Activated CD4-positive, alpha-beta T cell treated with anti-CD3 and anti-CD28 coated beads for 24 hours (primary cell): ENCODE data around the gene ATRNL1.

Experiments
- DNase-seq, 2 donors: peaks; one replicate each; pipeline ENCODE4 v3.0.0-alpha.2; 2020; ENCODE audit warnings: low read depth in 2 of 2

Gene ATRNL1

DNA sequence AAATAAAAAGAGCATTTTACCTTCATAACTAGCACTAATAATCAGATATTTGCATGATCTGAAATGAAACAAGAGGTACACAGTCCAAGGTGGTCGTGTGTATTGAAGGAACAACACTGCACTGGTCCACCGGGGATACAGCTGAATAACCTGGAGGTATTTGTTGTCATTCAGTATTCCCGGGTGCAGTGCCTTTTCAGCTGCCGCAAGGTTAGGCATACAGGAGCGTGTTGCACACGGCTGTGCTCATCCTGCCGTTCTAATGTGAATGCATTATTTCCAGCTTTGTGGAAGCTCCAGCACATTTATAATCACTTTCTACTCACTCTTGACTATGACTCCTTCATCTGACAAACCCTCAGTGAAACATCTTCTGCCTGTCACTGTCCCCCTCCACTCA is 802.0 kb downstream of the ATRNL1 start:
- no peak for DNase-seq

DNA sequence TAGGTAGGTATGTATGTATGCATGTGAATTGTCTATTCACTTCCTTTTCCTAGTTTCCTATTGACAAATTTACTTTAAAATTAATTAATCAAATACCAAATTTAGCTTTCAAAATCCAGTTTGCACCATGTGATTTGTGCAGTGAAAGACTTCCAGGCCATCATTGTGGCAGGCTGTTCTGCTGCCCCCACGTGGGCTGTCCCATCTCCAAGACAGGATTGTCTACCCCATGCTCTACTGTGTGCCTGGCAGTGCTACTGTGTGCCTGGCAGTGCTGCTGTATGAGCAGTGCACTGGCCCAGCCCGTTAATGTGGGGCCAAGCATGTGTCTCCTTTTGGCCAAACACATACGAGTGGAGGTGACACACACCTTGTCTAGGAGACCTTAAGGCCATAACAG is 805.1 kb downstream of the ATRNL1 start:
- no peak for DNase-seq

DNA sequence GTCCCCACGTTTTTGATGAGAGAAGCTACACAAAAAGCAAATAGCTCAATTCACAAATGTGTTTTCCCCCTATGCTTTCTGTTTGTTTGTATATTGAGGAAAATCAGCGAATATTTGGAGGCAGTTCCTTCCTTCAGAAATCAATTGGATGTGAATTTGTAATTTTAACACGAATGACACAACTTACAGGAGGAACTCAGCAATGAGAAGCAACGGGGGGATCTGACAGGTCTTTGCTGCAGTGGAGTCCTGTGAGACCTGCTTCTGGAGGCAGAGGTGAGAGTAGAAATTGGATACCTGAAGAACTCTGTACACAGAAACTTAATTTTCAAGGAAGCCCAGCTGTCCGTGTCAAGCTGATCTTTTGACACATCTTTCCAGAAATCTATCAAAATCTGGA is 809.4 kb downstream of the ATRNL1 start:
- no peak for DNase-seq

DNA sequence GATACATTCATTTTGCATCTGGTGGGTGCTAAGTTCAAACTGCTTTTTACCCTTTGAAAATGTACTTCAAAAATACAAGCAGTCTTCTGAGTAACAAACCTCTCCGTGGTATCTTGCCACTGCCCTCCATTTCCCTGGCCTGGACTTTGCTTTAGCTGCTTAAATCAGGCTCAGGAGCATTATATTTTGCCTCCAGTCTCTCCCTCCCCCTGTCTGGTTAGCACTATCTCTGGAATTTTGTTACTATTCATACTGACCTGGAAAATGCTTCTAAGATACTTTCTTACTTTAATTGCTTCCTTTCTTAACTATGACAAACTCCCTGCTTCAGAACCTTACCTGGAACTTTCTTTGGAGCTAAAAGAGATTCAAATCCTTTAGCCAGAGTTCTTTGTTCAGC is 810.0 kb downstream of the ATRNL1 start:
- DNase-seq: no peak

DNA sequence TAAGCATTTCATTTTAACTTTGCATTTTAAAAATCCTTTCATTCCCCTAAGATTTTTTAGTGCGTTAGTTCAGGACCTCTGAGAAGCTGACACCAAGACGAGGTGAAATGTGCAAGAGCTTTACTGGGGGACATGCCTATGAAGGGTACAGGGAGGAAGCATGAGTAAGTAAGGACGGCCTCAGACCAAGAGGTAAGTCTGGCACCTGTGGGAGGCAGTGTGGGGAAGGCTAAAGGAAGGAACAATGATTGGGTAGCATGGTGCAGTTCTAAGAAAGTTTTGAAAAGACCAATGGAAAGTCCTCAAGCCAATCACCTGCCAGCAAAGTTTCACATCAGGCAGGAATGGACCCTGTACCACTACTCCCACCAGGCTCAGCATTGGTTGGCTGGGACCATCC is 810.7 kb downstream of the ATRNL1 start:
- DNase-seq: no peak

DNA sequence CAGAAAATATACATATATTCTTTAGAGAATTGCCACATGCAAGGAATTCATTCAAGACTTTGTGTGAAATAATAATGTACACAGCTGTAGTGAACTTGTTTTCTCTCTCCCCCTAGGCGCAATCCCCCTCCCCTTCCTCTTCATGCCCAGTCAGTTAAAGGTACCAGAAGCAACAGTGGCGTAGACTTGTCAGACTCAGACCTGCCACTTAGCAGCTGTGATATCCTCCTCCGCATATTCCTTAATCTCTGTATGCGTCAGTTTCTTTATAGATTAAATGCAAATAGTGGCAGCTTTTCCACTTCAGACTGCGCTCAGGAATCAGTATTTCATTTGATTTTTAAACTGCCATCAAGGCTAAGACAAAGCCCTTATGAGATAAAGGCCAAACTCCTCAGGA is 815.9 kb downstream of the ATRNL1 start:
- no peak for DNase-seq

DNA sequence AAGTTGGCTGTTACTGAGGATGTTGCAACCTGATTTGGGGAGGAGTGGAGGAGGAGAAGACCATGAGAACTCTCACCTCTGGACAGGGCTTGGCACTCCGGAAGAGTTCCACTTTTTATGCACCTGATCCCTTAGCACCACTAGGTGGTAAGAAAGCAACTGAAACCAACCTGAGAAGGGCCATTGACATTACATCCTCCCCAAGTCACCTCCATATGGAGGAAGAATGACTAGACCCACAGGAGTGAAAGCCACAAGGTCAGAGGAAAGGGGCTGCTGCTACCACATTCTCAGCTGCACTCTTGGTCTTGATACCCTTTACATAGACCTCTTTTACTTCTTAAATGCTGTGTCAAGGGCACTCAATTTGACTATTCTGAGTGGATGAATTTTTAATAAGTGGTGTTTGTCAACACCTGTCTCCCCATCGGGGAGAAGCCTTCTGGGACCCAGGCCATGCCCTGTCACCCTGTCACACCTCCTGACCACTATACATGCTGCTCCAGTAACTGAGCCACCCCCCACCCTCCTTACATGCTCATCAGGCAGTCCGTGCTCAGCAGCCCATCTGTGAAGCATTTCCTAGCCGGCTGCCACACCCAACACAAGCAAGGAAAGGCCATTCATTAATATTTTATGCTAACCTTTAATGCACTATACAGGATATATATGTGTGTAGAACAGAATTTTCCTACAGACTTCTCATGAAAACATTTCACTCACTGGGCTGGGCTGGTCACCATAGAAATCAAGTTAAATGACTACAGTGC is 817.0 kb downstream of the ATRNL1 start:
- no peak for DNase-seq

DNA sequence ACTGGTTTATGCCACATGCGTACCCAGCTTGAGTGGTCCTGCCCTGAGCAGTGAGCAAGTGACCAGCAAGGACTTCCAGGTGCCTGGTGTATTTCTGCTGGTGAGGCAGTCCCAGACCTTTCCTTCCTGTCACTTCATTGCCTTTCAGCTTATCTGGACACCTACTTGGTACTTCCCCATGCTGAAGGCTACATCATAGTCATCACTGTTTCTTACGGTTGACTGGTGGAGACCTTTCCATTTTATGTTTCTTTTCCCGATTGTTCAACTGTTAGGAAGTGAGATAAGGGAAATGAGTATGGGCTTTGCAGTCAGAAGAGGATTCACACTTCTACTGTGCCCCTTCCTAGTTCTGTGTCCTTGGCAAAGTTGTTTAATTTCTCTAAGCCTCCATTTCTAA is 821.3 kb downstream of the ATRNL1 start:
- no peak for DNase-seq

DNA sequence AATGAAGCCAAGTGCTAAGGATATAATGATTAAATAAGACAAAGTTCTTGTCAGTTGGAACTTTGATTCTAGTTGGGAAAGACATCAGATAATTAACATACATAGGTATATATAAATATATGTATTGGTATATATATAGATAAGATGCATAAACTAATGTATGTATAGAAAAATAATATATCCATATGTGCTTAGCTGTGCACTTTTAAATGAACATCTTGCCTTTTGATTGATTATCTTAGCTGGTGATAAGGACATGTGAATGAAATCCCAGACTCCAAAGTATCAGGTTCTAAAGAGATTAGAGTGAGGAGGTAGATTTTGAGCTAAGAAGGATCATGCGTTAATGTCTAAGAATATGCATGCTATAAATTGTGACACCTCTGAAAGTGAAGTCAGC is 822.3 kb downstream of the ATRNL1 start:
- no peak for DNase-seq

DNA sequence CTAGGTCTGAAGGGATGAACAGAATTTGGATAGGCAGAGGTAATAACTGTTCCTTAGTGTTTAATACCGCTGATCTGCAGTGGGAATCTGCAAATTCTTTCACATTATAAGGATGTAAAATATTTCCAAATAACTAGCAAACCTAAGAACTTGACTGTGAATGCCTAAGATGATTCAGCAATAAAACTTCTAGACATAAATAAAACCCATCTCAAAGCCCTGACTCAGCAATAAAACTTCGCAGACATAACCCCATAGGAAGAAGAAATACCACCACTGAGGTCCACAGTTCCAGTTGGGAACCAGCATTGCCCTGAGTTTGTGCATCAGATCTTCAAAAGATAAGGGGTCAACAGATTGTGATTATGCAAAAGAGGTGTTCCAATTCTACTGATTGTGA is 825.6 kb downstream of the ATRNL1 start:
- no peak for DNase-seq

DNA sequence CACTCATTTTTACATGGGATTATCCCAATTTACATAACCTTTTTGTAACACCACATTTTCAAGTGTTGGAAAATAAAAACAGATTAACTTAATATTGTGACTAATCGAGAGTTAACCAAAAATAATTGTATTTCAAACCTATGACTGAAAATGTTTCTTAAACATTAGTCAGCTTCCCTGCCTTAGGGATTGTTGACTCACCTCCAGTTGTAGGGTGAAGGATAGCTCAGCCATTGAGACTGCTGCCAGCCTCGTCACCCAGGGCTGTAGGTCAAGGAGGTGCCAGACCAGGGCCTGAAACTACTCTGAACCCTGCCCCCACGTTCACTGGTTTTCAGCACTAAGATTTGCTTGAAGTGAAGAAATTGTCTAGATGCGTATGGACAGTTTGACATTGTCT is 828.6 kb downstream of the ATRNL1 start:
- no peak for DNase-seq

DNA sequence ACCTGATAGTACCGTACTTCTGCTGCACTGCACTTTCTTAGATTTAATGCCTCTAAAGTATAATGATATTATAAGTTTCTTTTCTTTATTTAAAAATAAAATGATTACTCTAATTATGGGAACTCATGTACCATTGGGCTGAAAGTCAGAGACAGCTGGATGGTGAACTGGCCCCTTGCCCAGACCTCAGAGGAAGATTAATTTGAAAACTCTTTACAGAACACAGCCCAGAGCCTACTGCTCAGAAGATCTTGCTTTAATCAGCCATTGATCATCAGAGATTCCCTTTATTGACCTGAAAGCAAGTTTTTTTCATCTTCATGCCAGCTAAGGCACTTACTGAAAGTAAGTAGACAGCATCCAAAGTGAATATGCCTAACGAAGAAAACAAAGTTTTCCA is 838.1 kb downstream of the ATRNL1 start:
- no peak for DNase-seq

DNA sequence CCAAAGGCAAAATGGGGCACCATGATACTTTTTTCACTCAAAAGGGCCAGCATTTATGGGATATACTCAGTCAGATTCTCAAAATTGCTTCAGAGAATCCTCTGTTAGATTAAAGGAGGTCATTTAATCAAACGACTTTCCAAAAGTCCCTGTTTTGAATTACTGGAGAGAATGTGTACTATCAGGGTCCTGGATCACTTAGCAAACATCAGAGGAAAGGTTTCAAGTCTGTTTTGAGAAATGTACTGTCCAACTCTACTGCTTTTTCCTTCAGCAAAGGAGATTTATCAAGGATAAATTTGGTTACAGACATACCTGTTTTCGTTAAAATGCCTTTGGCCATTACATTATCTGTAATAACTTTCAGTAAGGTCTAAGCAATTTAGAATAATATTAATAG is 838.9 kb downstream of the ATRNL1 start:
- no peak for DNase-seq

DNA sequence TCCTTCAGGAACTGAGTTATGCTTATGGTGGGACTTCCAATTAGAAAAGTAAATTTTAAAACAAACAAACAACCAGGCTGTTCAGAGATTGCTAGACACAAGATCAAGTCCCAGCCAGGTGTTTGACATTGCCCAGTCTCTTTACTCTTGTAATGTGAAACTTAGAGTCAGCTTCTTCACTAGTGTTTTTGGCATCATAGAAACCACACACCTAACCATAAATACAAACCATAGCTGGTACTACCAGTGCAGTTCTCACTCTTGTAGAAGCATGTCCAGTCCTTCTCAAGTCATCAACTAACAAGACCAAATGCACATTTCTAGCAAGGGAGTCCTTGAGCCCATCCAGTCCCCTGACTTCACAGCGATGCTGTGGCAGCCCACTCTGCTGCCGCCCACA is 839.9 kb downstream of the ATRNL1 start:
- DNase-seq: no peak

DNA sequence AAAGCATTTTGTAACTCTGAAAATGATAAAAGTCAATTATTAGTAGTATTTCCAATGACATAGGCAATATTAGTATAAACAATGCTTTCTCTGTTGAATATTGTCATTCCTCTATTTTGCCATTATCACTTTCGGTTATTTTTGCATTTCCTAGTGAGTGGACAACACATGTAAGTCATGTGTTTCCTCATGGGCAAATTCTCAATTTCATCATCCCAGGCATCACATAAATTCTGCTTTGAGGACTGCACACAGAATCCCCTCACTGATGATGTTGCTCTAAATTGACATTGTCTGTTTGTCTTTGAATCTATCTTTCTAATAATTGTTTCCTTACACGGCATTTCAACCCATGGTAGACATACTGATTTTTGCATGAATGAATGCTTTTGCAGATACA is 842.6 kb downstream of the ATRNL1 start:
- no peak for DNase-seq

DNA sequence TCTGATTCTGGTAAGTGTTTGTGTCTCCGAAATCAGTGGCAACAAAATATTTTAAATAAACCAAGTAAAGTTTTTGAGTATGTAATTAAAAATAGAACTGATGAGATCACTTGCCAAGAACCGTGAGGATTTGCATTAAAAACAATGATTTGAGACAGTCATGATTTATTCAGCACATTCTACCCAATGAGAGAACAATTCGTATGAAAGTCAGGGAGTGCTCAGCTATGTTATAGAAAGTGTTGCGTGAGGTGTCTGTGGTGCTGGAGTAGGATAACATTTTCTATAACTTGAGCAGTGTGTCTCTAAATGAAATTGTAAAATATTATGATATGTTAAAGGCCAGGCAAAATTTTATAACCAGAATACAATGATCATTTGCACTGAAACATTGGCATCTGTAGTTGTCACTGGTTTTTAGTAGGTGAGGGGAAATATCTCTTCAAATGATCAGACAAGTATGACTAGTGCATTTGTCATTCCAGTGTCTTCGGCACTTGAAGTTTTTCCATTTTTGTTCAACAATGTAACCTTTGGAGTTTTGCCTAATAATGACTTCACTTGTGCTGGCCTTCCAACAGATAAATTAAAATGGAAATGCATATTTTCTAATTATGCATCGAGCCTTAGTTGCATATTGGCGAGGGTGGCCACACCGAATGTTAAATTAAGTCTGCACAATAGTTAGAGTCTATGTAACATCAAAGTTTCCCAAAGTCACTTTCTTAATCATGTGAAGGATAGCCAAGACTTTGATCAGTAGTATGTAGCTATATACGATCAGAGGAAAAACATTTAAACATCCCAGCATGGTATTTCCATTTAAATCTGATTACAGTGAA is 844.0 kb downstream of the ATRNL1 start:
- no peak for DNase-seq

DNA sequence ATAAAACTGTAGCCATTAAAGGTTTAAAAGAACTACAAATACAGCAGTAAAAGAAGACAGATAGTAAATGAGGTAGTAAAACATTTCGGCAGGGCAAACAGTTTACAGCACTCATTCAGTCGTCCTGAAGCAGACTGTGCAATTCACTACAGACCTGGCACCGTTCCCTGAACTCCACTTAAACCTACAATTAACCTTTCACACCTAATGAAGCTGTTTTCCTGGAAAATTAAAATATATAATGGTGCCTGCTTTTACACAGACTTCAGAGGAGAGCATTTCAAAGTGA is 844.5 kb downstream of the ATRNL1 start:
- no peak for DNase-seq

DNA sequence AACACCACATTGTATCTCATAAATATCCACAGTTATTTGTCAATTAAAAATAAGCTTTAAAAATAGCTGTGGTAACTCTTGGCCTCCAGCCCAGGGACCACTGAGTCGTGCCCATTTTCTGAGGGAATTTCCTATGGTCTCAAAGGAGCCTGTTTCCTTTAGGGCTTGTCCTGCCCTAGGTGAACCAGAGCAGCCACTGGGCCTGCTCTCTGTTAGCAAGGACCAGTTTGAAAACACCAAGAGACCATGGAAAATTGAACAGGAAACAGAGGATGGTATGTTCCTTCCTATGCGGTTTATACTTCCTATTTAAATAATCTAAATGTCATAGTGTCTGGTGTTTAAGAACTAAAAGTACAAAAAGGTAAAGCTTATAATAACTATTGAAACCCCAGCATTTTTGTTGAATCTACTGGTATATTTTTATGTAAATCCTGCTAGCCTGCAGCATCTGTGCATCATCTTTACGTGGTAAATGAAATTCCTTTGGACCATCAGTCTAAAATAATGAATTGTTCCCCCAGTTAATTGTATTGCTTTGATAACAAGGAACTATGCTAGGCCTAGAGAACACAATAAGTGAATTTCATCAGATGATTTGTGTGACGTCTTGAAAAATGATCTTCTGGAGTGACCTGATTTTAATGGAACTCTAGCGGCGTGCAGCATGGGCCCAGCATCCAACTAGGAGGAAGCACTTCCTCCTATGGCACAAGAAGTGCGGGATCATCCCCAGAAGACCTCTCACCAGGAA is 846.1 kb downstream of the ATRNL1 start:
- no peak for DNase-seq

DNA sequence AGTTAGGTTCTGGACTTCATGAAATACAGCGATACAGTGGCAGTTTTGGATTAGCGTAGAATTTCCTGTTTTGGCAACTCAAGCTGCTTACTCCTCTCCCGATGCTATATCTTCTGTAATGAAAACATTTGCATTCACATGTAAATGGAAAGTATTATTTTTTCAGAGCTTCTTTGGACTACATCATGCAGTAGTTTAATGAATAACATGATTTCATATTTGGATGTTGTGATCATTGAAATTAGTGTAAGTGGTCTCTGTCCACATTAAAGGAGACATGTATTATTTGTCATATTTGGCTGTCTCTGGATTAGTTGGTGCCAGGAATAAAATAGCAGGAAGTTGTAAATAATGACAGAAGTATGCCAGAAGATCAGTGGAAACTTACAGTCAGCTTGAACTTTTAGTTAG is 848.2 kb downstream of the ATRNL1 start:
- DNase-seq: no peak

DNA sequence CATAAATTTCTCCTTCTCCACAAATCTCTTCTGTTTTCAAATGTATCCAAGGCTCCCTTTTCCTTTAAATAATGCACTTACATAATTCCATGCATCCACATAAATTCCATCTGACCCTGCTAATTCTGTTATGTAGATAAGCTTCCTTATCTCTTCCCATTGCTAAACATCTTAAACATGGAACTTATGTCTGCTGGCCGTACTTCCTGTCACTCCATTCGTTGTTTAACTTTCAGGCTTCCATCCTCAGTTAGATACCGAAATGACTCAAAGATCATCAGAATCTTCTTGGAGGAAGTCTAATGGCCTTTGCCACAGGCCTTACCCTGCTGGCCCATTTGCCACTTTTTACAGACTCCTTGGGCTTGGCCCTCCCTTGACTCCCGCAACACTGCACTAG is 848.9 kb downstream of the ATRNL1 start:
- DNase-seq: no peak

DNA sequence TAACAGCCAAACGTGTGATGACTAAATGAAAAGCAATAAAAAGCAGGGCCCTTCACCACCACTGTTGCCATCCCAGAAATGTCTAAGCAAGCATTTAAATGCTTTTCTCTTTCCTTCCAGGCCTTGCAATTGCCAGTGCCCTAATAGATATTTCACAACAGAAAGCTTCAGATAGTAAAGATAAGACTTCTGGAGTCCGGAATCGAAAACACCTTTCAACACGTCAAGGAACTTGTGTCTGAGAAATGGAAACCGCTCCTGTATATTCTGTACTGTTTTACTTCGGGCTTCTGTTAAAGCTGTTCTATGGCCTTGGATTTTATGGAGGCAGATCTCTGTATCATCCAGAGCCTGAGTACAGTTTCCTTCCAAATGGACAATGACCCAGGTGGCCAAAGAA is 851.4 kb downstream of the ATRNL1 start:
- DNase-seq: no peak

DNA sequence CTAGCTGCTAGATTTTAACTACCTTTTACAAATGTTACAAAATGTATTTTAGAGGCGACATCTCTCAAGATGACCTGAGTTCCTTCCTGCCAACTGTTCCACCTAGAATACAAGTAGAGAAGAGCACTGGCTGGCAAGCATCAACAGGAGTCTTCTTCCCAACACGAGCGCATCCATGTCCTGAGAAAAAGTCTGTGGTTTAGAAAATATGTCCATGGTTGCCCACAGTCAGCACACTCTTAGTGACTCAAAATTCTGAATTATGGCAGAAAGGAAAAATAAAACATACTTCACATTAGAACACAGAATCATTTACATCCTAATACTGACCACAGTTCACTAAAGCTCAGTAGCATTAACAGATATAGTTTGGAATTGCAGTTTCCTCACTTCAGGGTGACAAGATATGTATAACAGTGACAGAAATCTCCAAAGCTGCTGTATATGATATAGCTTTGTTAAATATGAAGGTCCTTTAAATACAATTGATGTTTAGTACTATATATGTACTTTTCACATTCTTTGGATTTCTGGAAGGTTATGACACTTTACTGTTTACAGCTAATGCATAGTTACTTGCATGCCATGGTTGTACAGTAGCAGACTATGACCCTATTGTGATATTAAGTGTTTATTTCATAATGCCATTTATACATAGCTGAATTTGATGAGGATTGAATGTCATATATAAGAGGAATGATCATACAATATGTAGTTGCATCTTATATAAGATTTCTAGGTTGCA is 852.7 kb downstream of the ATRNL1 start:
- no peak for DNase-seq
